Muscle layer of duodenum (tissue), 2 donors: ENCODE measurements around the gene SERTAD3.

Source experiments
- H3K27ac ChIP-seq: one replicate; pipeline ENCODE4 v1.7.0; 2013; ENCODE audit warnings: mild to moderate bottlenecking, low read length
- H3K27me3 ChIP-seq: one replicate; pipeline ENCODE4 v1.7.0; 2013; ENCODE audit warnings: low read depth, mild to moderate bottlenecking, control low read depth, low read length
- H3K36me3 ChIP-seq, 2 donors: one replicate each; pipeline ENCODE4 v1.7.0; 2013; ENCODE audit warnings: low read length in 2 of 2, control low read depth in 1 of 2, mild to moderate bottlenecking in 1 of 2; ENCODE audit not compliant: insufficient read depth in 2 of 2, control insufficient read depth in 1 of 2
- H3K4me1 ChIP-seq, 2 donors: one replicate each; pipeline ENCODE4 v1.7.0; 2013; ENCODE audit warnings: low read length in 2 of 2, mild to moderate bottlenecking in 2 of 2, control low read depth in 1 of 2, moderate library complexity in 1 of 2; ENCODE audit not compliant: insufficient read depth in 2 of 2, control insufficient read depth in 1 of 2
- H3K4me3 ChIP-seq, 2 donors: one replicate each; pipeline ENCODE4 v1.7.0; 2013; ENCODE audit warnings: low read length in 2 of 2, low read depth in 1 of 2, mild to moderate bottlenecking in 1 of 2
- H3K9me3 ChIP-seq, 2 donors: one replicate each; pipeline ENCODE4 v1.7.0; 2013; ENCODE audit warnings: low read length in 2 of 2, control low read depth in 1 of 2, mild to moderate bottlenecking in 1 of 2; ENCODE audit not compliant: control insufficient read depth in 1 of 2
- donor health status: healthy.

The SERTAD3 gene

DNA sequence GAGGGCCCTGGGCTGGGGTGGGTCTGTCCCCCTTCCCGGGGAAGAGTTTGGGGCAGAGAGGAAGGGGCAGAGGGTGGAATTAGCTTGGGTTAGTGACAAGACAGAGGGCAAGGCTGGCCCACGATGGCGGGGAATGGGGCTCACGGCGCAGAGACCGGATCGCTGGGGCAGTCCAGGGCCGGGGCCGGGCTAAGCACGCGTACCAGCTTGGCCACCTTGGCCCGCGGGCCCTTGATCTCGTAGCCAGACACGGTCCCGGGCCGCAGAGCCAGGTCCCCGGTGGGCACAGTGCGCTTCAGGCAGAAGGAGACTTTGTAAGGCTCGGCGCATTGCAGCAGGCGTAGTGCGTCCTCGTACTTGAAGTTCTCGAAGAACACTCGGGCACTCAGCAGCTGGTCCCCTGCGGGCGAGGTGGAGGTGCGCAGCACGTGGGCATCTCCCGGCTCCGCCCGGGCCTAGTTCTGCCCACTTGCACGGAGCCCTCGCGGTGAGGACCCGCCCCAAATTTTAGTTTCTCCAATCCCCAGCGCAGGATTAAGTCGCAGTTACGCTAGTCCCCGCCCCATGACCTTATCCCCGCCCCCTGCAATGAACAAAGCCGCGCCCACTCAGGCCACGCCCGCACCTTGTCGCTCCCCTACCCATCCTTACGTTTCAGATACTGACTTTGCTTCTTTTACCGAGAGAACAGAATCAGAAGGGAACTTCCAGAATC is 45.6 kb downstream of the SERTAD3 start:
- Histone ChIP-seq H3K36me3 (peaks cover 0 to 4% of the 10 kb centered on the region in 2 donors), H3K27ac (no peak overlapping the region), H3K4me1 (peaks cover 0 to 5% of the 10 kb centered on the region in 2 donors), H3K9me3 (no peaks in the 10 kb centered on the region), H3K4me3 (no peak overlapping the region), H3K27me3 (no peaks in the 10 kb centered on the region)

GRCh38 chr19:40397568-40397906 is 46.6 kb downstream of the SERTAD3 start:
- H3K9me3 ChIP-seq, result no peaks in the 10 kb centered on the region
- no peak overlapping the region for H3K4me3 ChIP-seq
- H3K27me3 ChIP-seq, result no peaks in the 10 kb centered on the region
- no peaks in the 10 kb centered on the region for H3K4me1 ChIP-seq
- H3K27ac ChIP-seq, result no peak overlapping the region
- peaks cover 0 to 4% of the 10 kb centered on the region in 2 donors for H3K36me3 ChIP-seq

GRCh38 chr19:40396886-40397567 is 47.1 kb downstream of the SERTAD3 start:
- H3K36me3 ChIP-seq, result peaks cover 0 to 4% of the 10 kb centered on the region in 2 donors
- H3K27ac ChIP-seq, result no peak overlapping the region
- H3K27me3 ChIP-seq, result no peaks in the 10 kb centered on the region
- H3K4me3 ChIP-seq, result no peak overlapping the region
- H3K4me1 ChIP-seq, result no peaks in the 10 kb centered on the region
- no peaks in the 10 kb centered on the region for H3K9me3 ChIP-seq

DNA sequence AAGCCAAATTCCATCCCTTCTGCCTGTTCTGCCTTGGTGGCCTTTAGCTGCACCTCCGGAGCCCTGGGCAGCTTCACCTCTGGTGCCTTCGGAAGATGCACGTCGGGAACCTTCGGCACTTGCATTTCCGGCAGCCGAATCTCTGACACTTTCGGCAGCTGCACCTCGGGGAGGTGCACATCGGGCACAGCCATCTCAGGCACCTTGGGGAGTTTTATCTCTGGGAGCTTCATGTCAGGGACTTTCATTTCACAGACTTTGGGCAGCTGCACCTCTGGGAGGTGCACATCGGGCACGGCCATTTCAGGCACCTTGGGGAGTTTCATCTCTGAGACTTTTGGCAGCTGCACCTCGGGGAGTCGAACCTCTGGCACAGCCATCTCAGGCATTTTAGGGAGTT is 48.2 kb downstream of the SERTAD3 start:
- Histone ChIP-seq H3K27me3 (no peaks in the 10 kb centered on the region), H3K27ac (no peak overlapping the region), H3K4me3 (no peak overlapping the region), H3K36me3 (peaks cover 0 to 4% of the 10 kb centered on the region in 2 donors), H3K4me1 (no peaks in the 10 kb centered on the region), H3K9me3 (no peaks in the 10 kb centered on the region)

GRCh38 chr19:40394816-40395210 is 49.3 kb downstream of the SERTAD3 start:
- Histone ChIP-seq H3K36me3 (peaks cover 0 to 4% of the 10 kb centered on the region in 2 donors), H3K4me1 (no peaks in the 10 kb centered on the region), H3K4me3 (no peak overlapping the region), H3K9me3 (no peaks in the 10 kb centered on the region), H3K27ac (no peak overlapping the region), H3K27me3 (no peaks in the 10 kb centered on the region)

DNA sequence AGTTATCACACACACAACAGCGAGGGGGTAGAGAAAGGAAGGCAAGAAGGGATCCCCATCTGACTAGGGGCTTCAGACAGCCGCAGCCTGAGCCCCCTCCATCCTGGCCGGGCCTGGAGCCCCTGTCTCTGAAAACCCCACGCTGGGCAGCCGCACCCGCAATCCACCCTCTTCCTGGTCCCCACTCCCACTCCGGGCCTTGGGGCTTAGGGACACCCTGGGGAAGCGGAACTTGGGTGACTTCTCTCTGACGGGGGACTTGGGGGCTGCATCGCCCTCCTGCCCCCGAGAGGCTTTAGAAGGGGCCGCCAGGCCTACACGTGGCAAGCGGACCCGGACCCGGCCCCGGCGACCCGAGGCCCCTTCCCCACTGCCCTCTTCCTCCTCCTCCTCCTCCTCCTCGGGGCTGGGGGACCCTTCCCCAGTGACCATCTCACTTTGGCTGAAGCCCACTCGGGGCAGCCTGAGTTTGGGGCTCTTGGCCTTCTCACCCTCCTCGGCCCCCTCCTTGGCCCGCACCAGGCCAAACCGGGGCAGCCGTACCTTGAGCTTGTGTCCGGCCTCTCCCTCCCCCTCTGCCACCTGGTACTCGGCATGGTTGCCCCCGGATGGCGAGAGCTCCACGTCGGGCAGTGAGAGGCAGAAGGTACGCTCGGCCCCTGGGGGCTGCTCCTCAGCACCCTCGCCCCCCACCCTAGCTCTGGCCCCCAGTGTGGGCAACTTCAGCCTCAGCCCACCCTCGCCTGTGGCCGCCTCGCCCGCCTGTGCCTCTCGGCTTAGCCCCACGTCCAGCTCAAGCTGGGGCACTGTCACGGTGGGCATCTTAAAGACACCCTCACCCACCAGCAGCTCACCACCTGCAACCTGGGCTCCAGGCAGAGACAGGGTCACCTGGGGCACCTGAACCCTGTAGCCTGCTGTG is 50.0 kb downstream of the SERTAD3 start:
- Histone ChIP-seq H3K9me3 (no peaks in the 10 kb centered on the region), H3K27me3 (no peaks in the 10 kb centered on the region), H3K27ac (no peak overlapping the region), H3K4me1 (no peaks in the 10 kb centered on the region), H3K36me3 (peaks cover 0 to 4% of the 10 kb centered on the region in 2 donors), H3K4me3 (no peak overlapping the region)

GRCh38 chr19:40392894-40393517 is 51.1 kb downstream of the SERTAD3 start:
- no peak overlapping the region for H3K27ac ChIP-seq

GRCh38 chr19:40392123-40392522 is 52.0 kb downstream of the SERTAD3 start:
- Histone ChIP-seq H3K4me1 (no peaks in the 10 kb centered on the region), H3K27ac (no peak overlapping the region), H3K4me3 (no peak overlapping the region), H3K27me3 (no peaks in the 10 kb centered on the region), H3K9me3 (no peaks in the 10 kb centered on the region), H3K36me3 (peaks cover 0 to 4% of the 10 kb centered on the region in 2 donors)

More at GRCh38 chr19:40392894-40393517, 51.1 kb downstream of the SERTAD3 start:
- H3K4me1 ChIP-seq, result no peaks in the 10 kb centered on the region
- H3K36me3 ChIP-seq, result peaks cover 0 to 4% of the 10 kb centered on the region in 2 donors
- no peaks in the 10 kb centered on the region for H3K9me3 ChIP-seq
- H3K4me3 ChIP-seq, result no peak overlapping the region
- no peaks in the 10 kb centered on the region for H3K27me3 ChIP-seq
